H9 (cell line): ENCODE results near the gene MTA1. TPM values are rescaled to one million over a fixed set of nuclear protein-coding genes. Genes with fewer than 3 reads are reported as not detected.

ENCODE experiments used
- DNase-seq: peaks from one replicate; pipeline ENCODE4 v3.0.0-alpha.2; 2017
- H2AFZ ChIP-seq: one replicate; pipeline ENCODE4 v1.6.1; 2013; ENCODE audit warnings: mild to moderate bottlenecking, low read length, control low read depth, moderate library complexity
- H2AK5ac ChIP-seq: 2 replicates; pipeline ENCODE4 v1.6.1; 2013; ENCODE audit warnings: low read length, control low read depth, mixed read lengths; ENCODE audit not compliant: insufficient read length
- H2BK120ac ChIP-seq: one replicate; pipeline ENCODE4 v1.6.1; 2013; ENCODE audit warnings: low read depth, mild to moderate bottlenecking, low read length, control low read depth, inconsistent platforms; ENCODE audit not compliant: poor library complexity, severe bottlenecking
- H2BK12ac ChIP-seq: 2 replicates; pipeline ENCODE4 v1.6.1; 2013; ENCODE audit warnings: low read length, control low read depth, mixed read lengths, low read depth; ENCODE audit not compliant: insufficient read length
- H2BK15ac ChIP-seq: 2 replicates; pipeline ENCODE4 v1.6.1; 2013; ENCODE audit warnings: low read depth, low read length, control low read depth
- H2BK20ac ChIP-seq: one replicate; pipeline ENCODE4 v1.6.1; 2013; ENCODE audit warnings: low read depth, mild to moderate bottlenecking, low read length, control low read depth, inconsistent platforms; ENCODE audit not compliant: poor library complexity, severe bottlenecking
- H2BK5ac ChIP-seq: 2 replicates; pipeline ENCODE4 v1.6.1; 2013; ENCODE audit warnings: low read length, control low read depth, mixed read lengths; ENCODE audit not compliant: insufficient read length
- H3K14ac ChIP-seq: 2 replicates; pipeline ENCODE4 v1.6.1; 2013; ENCODE audit warnings: low read length, control low read depth; ENCODE audit not compliant: insufficient read depth
- H3K18ac ChIP-seq: 2 replicates; pipeline ENCODE4 v1.6.1; 2013; ENCODE audit warnings: low read depth, mild to moderate bottlenecking, mixed read lengths, low read length, control low read depth; ENCODE audit not compliant: insufficient read length
- H3K23ac ChIP-seq: 2 replicates; pipeline ENCODE4 v1.6.1; 2013; ENCODE audit warnings: low read length, control low read depth, mixed read lengths, low read depth; ENCODE audit not compliant: insufficient read length
- H3K23me2 ChIP-seq: 2 replicates; pipeline ENCODE4 v1.6.1; 2013; ENCODE audit warnings: low read depth, mild to moderate bottlenecking, mixed read lengths, low read length, control low read depth; ENCODE audit not compliant: insufficient read length, poor library complexity, severe bottlenecking
- H3K27ac ChIP-seq: 2 replicates; pipeline ENCODE4 v1.5.1; 2013; ENCODE audit warnings: low read length, control low read depth, mixed read lengths, low read depth; ENCODE audit not compliant: insufficient read length
- H3K27me3 ChIP-seq: 2 replicates; pipeline ENCODE4 v1.6.1; 2013; ENCODE audit warnings: low read length, control low read depth, inconsistent platforms; ENCODE audit not compliant: insufficient read depth
- H3K4ac ChIP-seq: 2 replicates; pipeline ENCODE4 v1.6.1; 2013; ENCODE audit warnings: low read depth, mild to moderate bottlenecking, control low read depth, inconsistent platforms, low read length, moderate library complexity
- H3K4me1 ChIP-seq: 2 replicates; pipeline ENCODE4 v1.6.1; 2013; ENCODE audit warnings: low read length, control low read depth, inconsistent platforms; ENCODE audit not compliant: insufficient read depth
- H3K4me2 ChIP-seq: 2 replicates; pipeline ENCODE4 v1.6.1; 2013; ENCODE audit warnings: low read length, control low read depth, mixed read lengths; ENCODE audit not compliant: insufficient read length, insufficient read depth
- H3K56ac ChIP-seq: 2 replicates; pipeline ENCODE4 v1.6.1; 2013; ENCODE audit warnings: low read depth, mild to moderate bottlenecking, mixed read lengths, low read length, control low read depth; ENCODE audit not compliant: insufficient read length
- H3K79me1 ChIP-seq: 2 replicates; pipeline ENCODE4 v1.6.1; 2013; ENCODE audit warnings: low read depth, mild to moderate bottlenecking, moderate library complexity, low read length, control low read depth, inconsistent platforms; ENCODE audit not compliant: insufficient read depth, poor library complexity, severe bottlenecking
- H3K79me2 ChIP-seq: 2 replicates; pipeline ENCODE4 v1.6.1; 2013; ENCODE audit warnings: low read length, control low read depth, inconsistent platforms; ENCODE audit not compliant: insufficient read depth
- H3K9ac ChIP-seq: 2 replicates; pipeline ENCODE4 v1.6.1; 2013; ENCODE audit warnings: low read length, control low read depth, mixed read lengths; ENCODE audit not compliant: insufficient read length; ENCODE audit errors: extremely low read depth
- H3K9me3 ChIP-seq: one replicate; pipeline ENCODE4 v1.6.1; 2013; ENCODE audit warnings: low read depth, low read length, inconsistent platforms; ENCODE audit not compliant: control insufficient read depth
- H3T11ph ChIP-seq: one replicate; pipeline ENCODE4 v1.6.1; 2013; ENCODE audit warnings: mild to moderate bottlenecking, low read length, control low read depth, inconsistent platforms
- H4K20me1 ChIP-seq: one replicate; pipeline ENCODE4 v1.6.1; 2013; ENCODE audit not compliant: control insufficient read depth, insufficient read length, insufficient read depth
- H4K5ac ChIP-seq: 2 replicates; pipeline ENCODE4 v1.6.1; 2013; ENCODE audit warnings: low read depth, mild to moderate bottlenecking, mixed read lengths, low read length, control low read depth; ENCODE audit not compliant: insufficient read length
- H4K8ac ChIP-seq: replicated peaks from 2 replicates; pipeline ENCODE4 v1.6.1; 2013; ENCODE audit warnings: low read length, control low read depth, mixed read lengths, low read depth; ENCODE audit not compliant: insufficient read length
- H4K91ac ChIP-seq: 2 replicates; pipeline ENCODE4 v1.6.1; 2013; ENCODE audit warnings: low read depth, mild to moderate bottlenecking, moderate library complexity, mixed read lengths, low read length, control low read depth; ENCODE audit not compliant: insufficient read length
- H3K27ac Mint-ChIP-seq, 3 experiments: 2 replicates in 2 of 3; 3 replicates in 1 of 3; pipeline ENCODE4 v1.8.0; 2020 to 2021; ENCODE audit warnings: mixed read lengths in 3 of 3, mild to moderate bottlenecking in 1 of 3, moderate library complexity in 1 of 3
- H3K27me3 Mint-ChIP-seq: 2 replicates; pipeline ENCODE4 v1.8.0; 2021; ENCODE audit warnings: low read depth, mild to moderate bottlenecking, moderate library complexity, mixed read lengths
- H3K36me3 Mint-ChIP-seq, 3 experiments: 2 replicates in 2 of 3; 3 replicates in 1 of 3; pipeline ENCODE4 v1.8.0; 2020 to 2021; ENCODE audit warnings: low read depth in 3 of 3, mixed read lengths in 3 of 3; ENCODE audit not compliant: insufficient read depth in 1 of 3
- H3K4me1 Mint-ChIP-seq, 2 experiments: 2 replicates each; pipeline ENCODE4 v1.8.0; 2020; ENCODE audit warnings: mixed read lengths in 2 of 2
- H3K4me3 Mint-ChIP-seq, 2 experiments: 2 replicates in 1 of 2; 3 replicates in 1 of 2; pipeline ENCODE4 v1.8.0; 2020 to 2021; ENCODE audit warnings: mild to moderate bottlenecking in 2 of 2, mixed read lengths in 2 of 2, moderate library complexity in 1 of 2
- H3K9me3 Mint-ChIP-seq, 2 experiments: 2 replicates in 1 of 2; 3 replicates in 1 of 2; pipeline ENCODE4 v1.8.0; 2020; ENCODE audit warnings: mild to moderate bottlenecking in 2 of 2, mixed read lengths in 2 of 2, moderate library complexity in 1 of 2
- WGBS: extraction: QIAGEN DNeasy Blood & Tissue Kit; methylation state at CpG from one replicate; pipeline ENCODE4 v1.1.7; 2013; ENCODE audit warnings: missing lambda C conversion rate, low lambda C conversion rate, mixed read lengths; ENCODE audit not compliant: insufficient read length; ENCODE audit errors: extremely low coverage; 5-methylcytosine and 5-hydroxymethylcytosine counted together
- total RNA-seq: library from RNA; stranded (reverse); gene quantifications from 2 replicates; pipeline ENCODE4 v1.2.1, GENCODE V29; 2021
- TF ChIP-seq, protein P1 (sequence below): fragments of 200-600 bp; sonication (generic); conservative IDR thresholded peaks from 3 replicates; pipeline ENCODE4 v1.8.0; 2021; ENCODE audit warnings: antibody characterized with exemption, mild to moderate bottlenecking

MTA1 gene
- total RNA-seq, 1 experiment from 2014 or later = 230 TPM

DNA sequence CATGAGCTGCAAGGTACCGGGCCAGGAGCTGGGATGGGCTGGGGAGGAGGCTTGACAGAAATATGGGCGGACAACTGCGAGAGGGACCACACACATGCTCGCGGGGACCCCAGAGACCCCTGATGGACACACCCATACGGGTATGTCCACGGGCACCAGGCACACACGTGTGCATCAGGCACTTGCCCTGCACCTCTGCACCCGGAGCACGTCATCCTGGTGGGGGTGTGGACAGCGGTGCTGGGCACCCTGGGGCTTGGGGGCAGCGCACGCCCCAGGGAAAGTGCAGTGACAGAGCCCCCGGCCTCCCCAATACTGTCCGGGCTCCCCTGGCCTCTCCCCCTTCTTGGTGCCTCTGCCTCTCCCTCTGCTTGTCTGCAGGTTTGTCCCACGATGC is 65.4 kb downstream of the MTA1 start:
- Histone ChIP-seq H2BK12ac (no peak overlapping the region), H2BK5ac (no peak overlapping the region), H4K20me1 (no peaks in the 10 kb centered on the region), H4K8ac (no peak overlapping the region), H3K27me3 (peaks cover 34% of the 10 kb centered on the region; the same call in 1 of the 2 replicates), H3K23me2 (peaks cover 10% of the 10 kb centered on the region), H4K5ac (no peak overlapping the region), H2AK5ac (no peak overlapping the region), H4K91ac (no peak overlapping the region), H2BK15ac (no peak overlapping the region), H3K9me3 (no peaks in the 10 kb centered on the region), H3K4me1 (no peaks in the 10 kb centered on the region), H3K14ac (no peak overlapping the region), H3K56ac (no peak overlapping the region), H3K9ac (no peak overlapping the region), H2BK120ac (no peak overlapping the region), H2AFZ (no peak overlapping the region), H3K18ac (no peak overlapping the region), H3T11ph (no peak overlapping the region), H3K4me2 (no peak overlapping the region), H3K79me2 (no peaks in the 10 kb centered on the region), H3K23ac (no peak overlapping the region), H2BK20ac (no peak overlapping the region), H3K27ac (no peak overlapping the region), H3K4ac (no peak overlapping the region; the same call in 1 of the 2 replicates), H3K79me1 (no peaks in the 10 kb centered on the region)
- peaks cover 87% of the 10 kb centered on the region for H3K27me3 Mint-ChIP-seq
- DNase-seq = no peak
- no peaks in the 10 kb centered on the region for H3K9me3 Mint-ChIP-seq
- TF ChIP-seq, protein P1, sequence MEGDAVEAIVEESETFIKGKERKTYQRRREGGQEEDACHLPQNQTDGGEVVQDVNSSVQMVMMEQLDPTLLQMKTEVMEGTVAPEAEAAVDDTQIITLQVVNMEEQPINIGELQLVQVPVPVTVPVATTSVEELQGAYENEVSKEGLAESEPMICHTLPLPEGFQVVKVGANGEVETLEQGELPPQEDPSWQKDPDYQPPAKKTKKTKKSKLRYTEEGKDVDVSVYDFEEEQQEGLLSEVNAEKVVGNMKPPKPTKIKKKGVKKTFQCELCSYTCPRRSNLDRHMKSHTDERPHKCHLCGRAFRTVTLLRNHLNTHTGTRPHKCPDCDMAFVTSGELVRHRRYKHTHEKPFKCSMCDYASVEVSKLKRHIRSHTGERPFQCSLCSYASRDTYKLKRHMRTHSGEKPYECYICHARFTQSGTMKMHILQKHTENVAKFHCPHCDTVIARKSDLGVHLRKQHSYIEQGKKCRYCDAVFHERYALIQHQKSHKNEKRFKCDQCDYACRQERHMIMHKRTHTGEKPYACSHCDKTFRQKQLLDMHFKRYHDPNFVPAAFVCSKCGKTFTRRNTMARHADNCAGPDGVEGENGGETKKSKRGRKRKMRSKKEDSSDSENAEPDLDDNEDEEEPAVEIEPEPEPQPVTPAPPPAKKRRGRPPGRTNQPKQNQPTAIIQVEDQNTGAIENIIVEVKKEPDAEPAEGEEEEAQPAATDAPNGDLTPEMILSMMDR = no peak
- H3K36me3 Mint-ChIP-seq = no peaks in the 10 kb centered on the region
- H3K4me3 Mint-ChIP-seq = no peak overlapping the region; a peak in 1 of 5 replicates
- WGBS = no CpG with 5 or more reads among the region's 16 CpGs
- peaks cover 15 to 26% of the 10 kb centered on the region in 2 experiments for H3K4me1 Mint-ChIP-seq
- no peak overlapping the region for H3K27ac Mint-ChIP-seq
